B cell (primary cell): ENCODE results near the gene XXYLT1. TPM values are rescaled to one million over a fixed set of nuclear protein-coding genes. Genes with fewer than 3 reads are reported as not detected.

ENCODE experiments used
- ATAC-seq: fragments of 200-7000 bp; cut with Tn5 transposase; one replicate; pipeline ENCODE4 v1.10.0; 2021; ENCODE audit warnings: low read depth, mild to moderate bottlenecking, moderate number of reproducible peaks, moderate library complexity
- CTCF ChIA-PET: fragments of 350-600 bp; sonication (Branson Sonifier 250); formaldehyde crosslinking; loops from one replicate; lab custom pipeline; 2021; ENCODE audit warnings: antibody characterized with exemption, inconsistent platforms; lab: Charles Lee
- POLR2A ChIA-PET: fragments of 350-600 bp; sonication (Branson Sonifier 250); formaldehyde crosslinking; loops from one replicate; lab custom pipeline; 2021; ENCODE audit warnings: antibody characterized with exemption; lab: Charles Lee
- DNase-seq: peaks from one replicate; pipeline ENCODE4 v3.0.0; 2013
- H2AFZ ChIP-seq: 2 replicates; pipeline ENCODE4 v1.6.1; 2012; ENCODE audit warnings: mild to moderate bottlenecking, low read depth, low read length; ENCODE audit not compliant: insufficient read depth, poor library complexity, severe bottlenecking
- H3K27ac ChIP-seq, 2 donors: 1 replicate in 1 of 2; 2 replicates in 1 of 2; pipeline ENCODE4 v1.5.1; 2012 to 2013; ENCODE audit warnings: low read length in 2 of 2, mild to moderate bottlenecking in 2 of 2, moderate library complexity in 1 of 2
- H3K27me3 ChIP-seq, 4 experiments: fragments of 200-600 bp in 1 of 4; sonication (generic) in 1 of 4; replicated peaks in 1 of 4; 1 replicate in 2 of 4; 2 replicates in 2 of 4; pipeline versions ENCODE4 v1.6.1 to v1.7.0; 2013 to 2016; ENCODE audit warnings: low read length in 3 of 4, mild to moderate bottlenecking in 2 of 4, mixed read lengths in 1 of 4, moderate library complexity in 1 of 4; ENCODE audit not compliant: insufficient read depth in 4 of 4, control insufficient read depth in 3 of 4; ENCODE audit errors: control extremely low read depth in 1 of 4
- H3K36me3 ChIP-seq, 2 experiments: replicated peaks in 1 of 2; 1 replicate in 1 of 2; 2 replicates in 1 of 2; pipeline versions ENCODE4 v1.6.1 to v1.7.1; 2013; ENCODE audit warnings: low read length in 1 of 2; ENCODE audit not compliant: insufficient read depth in 2 of 2, control insufficient read depth in 1 of 2; ENCODE audit errors: control extremely low read depth in 1 of 2, extremely low read depth in 1 of 2
- H3K4me1 ChIP-seq, 2 donors: fragments of 200-600 bp in 1 of 2; sonication (generic) in 1 of 2; 1 replicate in 1 of 2; 2 replicates in 1 of 2; pipeline versions ENCODE4 v1.5.1 to v1.6.1; 2013 to 2017; ENCODE audit warnings: low read length in 2 of 2; ENCODE audit not compliant: control insufficient read depth in 2 of 2, insufficient read depth in 2 of 2
- H3K4me2 ChIP-seq: replicated peaks from 2 replicates; pipeline ENCODE3; 2012; ENCODE audit warnings: mild to moderate bottlenecking, low read depth, low read length; ENCODE audit not compliant: poor library complexity, severe bottlenecking
- H3K4me3 ChIP-seq, 5 experiments: fragments of 200-600 bp in 1 of 5; sonication (generic) in 1 of 5; 1 replicate in 3 of 5; 2 replicates in 2 of 5; pipeline versions ENCODE4 v1.5.1 to v1.7.0; 2011 to 2016; ENCODE audit warnings: low read length in 4 of 5, mild to moderate bottlenecking in 4 of 5, low read depth in 2 of 5, control low read depth in 1 of 5, moderate library complexity in 1 of 5; ENCODE audit not compliant: insufficient read depth in 1 of 5; ENCODE audit errors: control extremely low read depth in 1 of 5, extremely low read depth in 1 of 5
- H3K79me2 ChIP-seq: fragments of 200-600 bp; sonication (generic); one replicate; pipeline ENCODE4 v1.6.0; 2016; ENCODE audit warnings: low read length; ENCODE audit not compliant: control insufficient read depth, insufficient read depth
- H3K9ac ChIP-seq: fragments of 200-600 bp; sonication (generic); 2 replicates; pipeline ENCODE4 v1.6.1; 2017; ENCODE audit warnings: mild to moderate bottlenecking, low read length, moderate library complexity
- H3K9me3 ChIP-seq, 3 donors: one replicate each; pipeline versions ENCODE4 v1.6.1 to v1.7.1; 2013; ENCODE audit warnings: low read length in 2 of 3; ENCODE audit not compliant: control insufficient read depth in 2 of 3, insufficient read depth in 1 of 3; ENCODE audit errors: control extremely low read depth in 1 of 3
- H4K20me1 ChIP-seq: 2 replicates; pipeline ENCODE4 v1.6.0; 2012; ENCODE audit warnings: mild to moderate bottlenecking, low read length; ENCODE audit not compliant: insufficient read depth, control insufficient read depth, poor library complexity, severe bottlenecking
- H3K27ac Mint-ChIP-seq: one replicate; pipeline ENCODE4 v1.8.0; 2021; ENCODE audit warnings: mixed read lengths
- H3K27me3 Mint-ChIP-seq: one replicate; pipeline ENCODE4 v1.8.0; 2021; ENCODE audit warnings: mixed read lengths
- H3K4me1 Mint-ChIP-seq: one replicate; pipeline ENCODE4 v1.8.0; 2021; ENCODE audit warnings: mixed read lengths
- H3K4me3 Mint-ChIP-seq: one replicate; pipeline ENCODE4 v1.8.0; 2021; ENCODE audit warnings: mixed read lengths
- H3K9me3 Mint-ChIP-seq: one replicate; pipeline ENCODE4 v1.8.0; 2022; ENCODE audit warnings: mixed read lengths; ENCODE audit not compliant: insufficient read depth
- CTCF ChIP-seq: fragments of 200-600 bp; IDR thresholded peaks from one replicate; pipeline ENCODE4 v1.8.0; 2022; ENCODE audit warnings: antibody characterized with exemption, mild to moderate bottlenecking
- EZH2 ChIP-seq: IDR thresholded peaks from 2 replicates; pipeline ENCODE4 v1.6.1; 2012; ENCODE audit warnings: borderline replicate concordance, low read depth, mild to moderate bottlenecking, moderate library complexity, low read length; ENCODE audit not compliant: insufficient read depth, poor library complexity, severe bottlenecking
- WGBS: methylation state at CpG from one replicate; pipeline ENCODE4 v1.1.5; 2013; ENCODE audit warnings: missing lambda C conversion rate; ENCODE audit not compliant: insufficient coverage; 5-methylcytosine and 5-hydroxymethylcytosine counted together
- intact Hi-C: fragments of 100-400 bp; cut with micrococcal nuclease; formaldehyde crosslinking; loops from one replicate; pipeline ENCODE4 v1.10.0; 2022
- polyA plus RNA-seq: library from polyadenylated mRNA; depleted of rRNA; stranded (reverse); fragments of >200 nt; gene quantifications from 2 replicates; pipeline ENCODE4 v1.2.3, GENCODE V29; 2012
- total RNA-seq, 2 donors: library from RNA; stranded (reverse); fragments of 120-200 nt in 1 of 2; gene quantifications; 1 replicate in 1 of 2; 2 replicates in 1 of 2; pipeline versions ENCODE4 v1.2.3 to v1.2.4, GENCODE V29; 2013 to 2022

XXYLT1 gene
- total and polyA plus RNA-seq, 2 donors (not counting 1 experiment from before 2014, with no cell fraction given), result 2.6 to 11.2 TPM

GRCh38 chr3:195286115-195286872 is 15.3 kb upstream of the XXYLT1 start:
- POLR2A ChIA-PET, result no interaction called here

More at GRCh38 chr3:195286115-195286872, 15.3 kb upstream of the XXYLT1 start:
- no peak overlapping the region for H3K9ac ChIP-seq
- WGBS, result 50% methylated on average over 2 of the region's 4 CpGs
- DNase-seq, result no peak
- no peak overlapping the region for H3K4me2 ChIP-seq
- no peaks in the 10 kb centered on the region for H3K79me2 ChIP-seq
- H3K27me3 ChIP-seq, result no peaks in the 10 kb centered on the region
- H2AFZ ChIP-seq, result no peak overlapping the region
- no peak overlapping the region for H3K4me3 Mint-ChIP-seq
- peaks cover 27 to 64% of the 10 kb centered on the region in 2 experiments for H3K36me3 ChIP-seq
- H3K27ac Mint-ChIP-seq, result no peak overlapping the region
- TF ChIP-seq EZH2, result no peak
- no peak for TF ChIP-seq CTCF
- H3K27me3 Mint-ChIP-seq, result no peaks in the 10 kb centered on the region
- no peak overlapping the region for H3K4me3 ChIP-seq
- intact Hi-C loops, result loop anchor here (5.0 kb wide), 1 partner anchor 36 kb away; no protein-coding TSS in a partner anchor
- H4K20me1 ChIP-seq, result peaks cover 5% of the 10 kb centered on the region
- H3K4me1 Mint-ChIP-seq, result no peaks in the 10 kb centered on the region
- no peak for ATAC-seq
- no peak overlapping the region for H3K27ac ChIP-seq
- CTCF ChIA-PET, result no interaction called here
- H3K9me3 Mint-ChIP-seq, result no peaks in the 10 kb centered on the region
- H3K4me1 ChIP-seq, result no peaks in the 10 kb centered on the region
- no peaks in the 10 kb centered on the region for H3K9me3 ChIP-seq
